CD4-positive, alpha-beta T cell (primary cell): ENCODE results near the gene GAST. TPM values are rescaled to one million over a fixed set of nuclear protein-coding genes. Genes with fewer than 3 reads are reported as not detected.
"Not testable (repeated sequence)": the region's sequence is repeated elsewhere in the genome, so short reads cannot be mapped to it uniquely, and the experiment has no call there.

ENCODE experiments used
- ATAC-seq: fragments of 200-7000 bp; cut with Tn5 transposase; one replicate; pipeline ENCODE4 v1.10.0; 2022; ENCODE audit warnings: mild to moderate bottlenecking; ENCODE audit not compliant: poor library complexity
- CTCF ChIA-PET: fragments of 350-600 bp; sonication (Branson Sonifier 250); formaldehyde crosslinking; loops from one replicate; lab custom pipeline; 2021; ENCODE audit warnings: antibody characterized with exemption, inconsistent platforms; lab: Charles Lee
- POLR2A ChIA-PET: fragments of 350-600 bp; sonication (Branson Sonifier 250); formaldehyde crosslinking; loops from one replicate; lab custom pipeline; 2021; ENCODE audit warnings: antibody characterized with exemption, inconsistent platforms; lab: Charles Lee
- DNase-seq, 14 experiments: peaks; one replicate each; pipeline ENCODE4 v3.0.0-alpha.2; 2013 to 2020; ENCODE audit warnings: mixed read lengths in 2 of 14
- H3K27ac ChIP-seq, 2 donors: one replicate each; pipeline versions ENCODE4 v1.5.1 to v1.7.0; 2013; ENCODE audit warnings: low read length in 2 of 2, low read depth in 1 of 2, mild to moderate bottlenecking in 1 of 2
- H3K27me3 ChIP-seq, 2 experiments: 1 replicate in 1 of 2; 2 replicates in 1 of 2; pipeline versions ENCODE4 v1.6.1 to v1.7.0; 2013; ENCODE audit warnings: low read length in 2 of 2, control low read depth in 1 of 2, mild to moderate bottlenecking in 1 of 2, moderate library complexity in 1 of 2; ENCODE audit not compliant: insufficient read depth in 2 of 2, control insufficient read depth in 1 of 2
- H3K36me3 ChIP-seq: one replicate; pipeline ENCODE4 v1.6.1; 2013; ENCODE audit warnings: low read length, control low read depth; ENCODE audit not compliant: insufficient read depth
- H3K4me1 ChIP-seq: one replicate; pipeline ENCODE4 v1.6.1; 2013; ENCODE audit warnings: low read length, control low read depth; ENCODE audit not compliant: insufficient read depth
- H3K4me3 ChIP-seq: one replicate; pipeline ENCODE4 v1.5.1; 2013; ENCODE audit warnings: mild to moderate bottlenecking, low read length, moderate library complexity
- H3K9me3 ChIP-seq, 2 experiments: 1 replicate in 1 of 2; 2 replicates in 1 of 2; pipeline versions ENCODE4 v1.6.1 to v1.7.0; 2013; ENCODE audit warnings: low read length in 2 of 2, mild to moderate bottlenecking in 2 of 2, control low read depth in 1 of 2, moderate library complexity in 1 of 2; ENCODE audit not compliant: control insufficient read depth in 1 of 2, insufficient read depth in 1 of 2
- H3K27ac Mint-ChIP-seq: one replicate; pipeline ENCODE4 v1.8.0; 2020; ENCODE audit warnings: mixed read lengths
- H3K27me3 Mint-ChIP-seq: one replicate; pipeline ENCODE4 v1.8.0; 2021; ENCODE audit warnings: mixed read lengths
- H3K36me3 Mint-ChIP-seq: one replicate; pipeline ENCODE4 v1.8.0; 2021; ENCODE audit warnings: low read depth, mixed read lengths
- H3K4me1 Mint-ChIP-seq: one replicate; pipeline ENCODE4 v1.8.0; 2021; ENCODE audit warnings: low read depth, mixed read lengths
- H3K4me3 Mint-ChIP-seq: one replicate; pipeline ENCODE4 v1.8.0; 2020; ENCODE audit warnings: mild to moderate bottlenecking, mixed read lengths
- H3K9me3 Mint-ChIP-seq: one replicate; pipeline ENCODE4 v1.8.0; 2020; ENCODE audit warnings: mixed read lengths
- intact Hi-C, 2 experiments: fragments of 100-400 bp; cut with DNase I in 1 of 2; cut with micrococcal nuclease in 1 of 2; formaldehyde crosslinking; loops; one replicate each; pipeline versions ENCODE4 v1.15.1 to v1.9.0; 2023 to 2025; cut with DNase I, micrococcal nuclease
- total RNA-seq, 174 experiments: library from RNA in 2 of 174; stranded (reverse) in 2 of 174; gene quantifications; one replicate each; pipeline ENCODE4 v1.2.3 and lab custom pipeline; 2021 to 2026
- TF ChIP-seq, protein P1 (sequence below): fragments of 200-600 bp; IDR thresholded peaks from one replicate; pipeline ENCODE4 v1.8.0; 2022; ENCODE audit warnings: antibody characterized with exemption, mild to moderate bottlenecking

GAST gene
- total RNA-seq, 2 experiments from 2014 or later: not detected

DNA sequence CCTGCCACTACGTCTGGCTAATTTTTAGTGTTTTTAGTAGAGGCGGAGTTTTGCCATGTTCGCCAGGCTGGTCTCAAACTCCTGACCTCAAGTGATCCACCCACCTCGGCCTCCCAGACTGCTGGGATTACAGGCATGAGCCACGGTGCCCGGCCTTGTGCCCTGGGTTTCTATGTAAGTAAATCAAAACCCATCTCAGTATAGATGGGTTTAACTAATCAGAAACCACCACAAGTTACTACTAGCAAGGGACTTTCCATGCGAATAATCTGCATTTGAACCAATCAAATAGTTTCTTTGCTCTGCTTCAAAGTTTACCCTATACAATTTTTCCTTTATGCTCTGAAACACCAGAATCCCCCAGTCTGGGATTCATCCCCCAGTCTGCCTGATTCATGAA, 40.0 kb upstream of the GAST start:
- intact Hi-C loops: no loop called here
- no peak for ATAC-seq

DNA sequence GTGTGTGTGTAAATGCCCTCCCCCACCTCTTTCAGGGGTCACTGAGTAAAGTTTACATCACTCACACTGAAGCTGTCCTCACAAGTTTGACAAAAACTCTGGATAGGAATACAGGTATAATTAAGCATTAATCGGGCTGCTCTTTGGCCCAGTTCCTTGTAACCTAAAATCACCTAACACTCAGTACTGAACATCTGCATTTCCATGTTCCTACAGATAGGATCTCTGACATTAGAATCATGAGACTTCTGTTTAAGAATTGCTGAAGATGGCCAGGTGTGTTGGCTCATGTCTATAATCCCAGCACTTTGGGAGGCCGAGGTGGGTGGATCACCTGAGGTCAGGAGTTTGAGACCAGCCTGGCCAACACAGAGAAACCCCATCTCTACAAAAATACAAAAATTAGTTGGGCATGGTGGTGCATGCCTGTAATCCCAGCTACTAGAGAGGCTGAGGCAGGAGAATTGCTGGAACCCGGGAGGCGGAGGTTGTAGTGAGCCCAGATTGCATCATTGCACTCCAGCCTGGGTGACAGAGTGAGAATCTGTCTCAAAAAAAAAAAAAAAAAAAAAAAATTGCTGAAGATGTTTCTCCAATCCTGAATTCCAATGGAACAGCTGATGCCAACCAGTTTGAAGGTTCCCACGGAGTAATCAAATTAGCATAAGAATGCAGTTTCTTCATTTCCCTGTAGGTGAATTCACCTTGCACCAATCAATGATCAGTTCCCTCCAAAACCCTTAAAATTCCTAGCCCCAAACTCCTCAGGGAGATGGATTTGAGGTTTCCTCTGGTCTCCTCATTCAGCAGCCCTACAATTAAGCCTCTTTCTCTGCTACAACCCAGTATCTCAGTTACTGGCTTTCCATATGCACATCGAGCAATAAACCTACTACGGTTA, 36.7 kb upstream of the GAST start:
- H3K9me3 ChIP-seq, intact Hi-C loops, H3K36me3 Mint-ChIP-seq, H3K9me3 Mint-ChIP-seq, H3K36me3 ChIP-seq, ATAC-seq, H3K27me3 Mint-ChIP-seq, H3K27ac ChIP-seq, DNase-seq, H3K4me3 Mint-ChIP-seq, H3K27me3 ChIP-seq, H3K4me3 ChIP-seq, H3K27ac Mint-ChIP-seq: not testable (repeated sequence)
- peaks cover 20% of the 10 kb centered on the region for H3K4me1 Mint-ChIP-seq
- ChIA-PET CTCF (interaction anchor here (1.8 to 2.0 kb wide), 2 partner anchors 9 to 13 kb away, joined by 5 to 7 read pairs; no protein-coding TSS in a partner anchor), POLR2A (interaction anchor here (6.7 kb wide), 1 partner anchor 15 kb away, joined by 373 read pairs; the partner anchor contains the start of gene EIF1)
- H3K4me1 ChIP-seq: peaks cover 40% of the 10 kb centered on the region

More for the DNA sequence above, 40.0 kb upstream of the GAST start:
- H3K9me3 Mint-ChIP-seq: no peaks in the 10 kb centered on the region
- no peak overlapping the region for H3K27ac ChIP-seq
- no peak for DNase-seq
- no peak overlapping the region for H3K4me3 Mint-ChIP-seq
- CTCF ChIA-PET: interaction anchor here (1.3 to 2.5 kb wide), 2 partner anchors 9 to 24 kb away, joined by 4 to 7 read pairs; no protein-coding TSS in a partner anchor
- H3K36me3 Mint-ChIP-seq: no peaks in the 10 kb centered on the region
- no peaks in the 10 kb centered on the region for H3K36me3 ChIP-seq
- H3K27ac Mint-ChIP-seq: no peak overlapping the region
- H3K4me1 ChIP-seq: peaks cover 19% of the 10 kb centered on the region
- POLR2A ChIA-PET: interaction anchor here (2.1 kb wide), 1 partner anchor 17 kb away, joined by 10 read pairs; the partner anchor contains the start of gene EIF1
- TF ChIP-seq, protein P1, sequence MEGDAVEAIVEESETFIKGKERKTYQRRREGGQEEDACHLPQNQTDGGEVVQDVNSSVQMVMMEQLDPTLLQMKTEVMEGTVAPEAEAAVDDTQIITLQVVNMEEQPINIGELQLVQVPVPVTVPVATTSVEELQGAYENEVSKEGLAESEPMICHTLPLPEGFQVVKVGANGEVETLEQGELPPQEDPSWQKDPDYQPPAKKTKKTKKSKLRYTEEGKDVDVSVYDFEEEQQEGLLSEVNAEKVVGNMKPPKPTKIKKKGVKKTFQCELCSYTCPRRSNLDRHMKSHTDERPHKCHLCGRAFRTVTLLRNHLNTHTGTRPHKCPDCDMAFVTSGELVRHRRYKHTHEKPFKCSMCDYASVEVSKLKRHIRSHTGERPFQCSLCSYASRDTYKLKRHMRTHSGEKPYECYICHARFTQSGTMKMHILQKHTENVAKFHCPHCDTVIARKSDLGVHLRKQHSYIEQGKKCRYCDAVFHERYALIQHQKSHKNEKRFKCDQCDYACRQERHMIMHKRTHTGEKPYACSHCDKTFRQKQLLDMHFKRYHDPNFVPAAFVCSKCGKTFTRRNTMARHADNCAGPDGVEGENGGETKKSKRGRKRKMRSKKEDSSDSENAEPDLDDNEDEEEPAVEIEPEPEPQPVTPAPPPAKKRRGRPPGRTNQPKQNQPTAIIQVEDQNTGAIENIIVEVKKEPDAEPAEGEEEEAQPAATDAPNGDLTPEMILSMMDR: no peak
- H3K9me3 ChIP-seq: no peaks in the 10 kb centered on the region
- H3K27me3 ChIP-seq: no peaks in the 10 kb centered on the region
- no peak overlapping the region for H3K4me3 ChIP-seq
- H3K4me1 Mint-ChIP-seq: peaks cover 14% of the 10 kb centered on the region
- no peaks in the 10 kb centered on the region for H3K27me3 Mint-ChIP-seq

DNA sequence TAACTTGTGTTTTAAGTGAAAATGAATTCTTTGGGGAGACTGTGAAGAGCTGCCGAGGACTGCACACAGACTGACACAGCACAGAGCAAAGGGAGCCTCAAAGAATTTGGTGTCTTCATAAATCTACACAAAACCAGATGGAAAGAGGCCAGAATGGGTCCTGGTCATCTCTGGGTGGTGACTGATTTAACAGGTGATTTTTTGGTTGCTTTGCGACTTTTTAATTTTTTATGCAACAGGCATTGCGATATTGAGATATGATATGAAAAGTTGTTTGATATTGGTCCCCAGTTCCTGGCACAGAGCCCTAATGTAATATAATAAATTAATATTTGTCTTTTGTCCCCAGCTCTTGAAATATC, 36.1 kb upstream of the GAST start:
- Mint-ChIP-seq H3K27ac (no peak overlapping the region), H3K9me3 (no peaks in the 10 kb centered on the region), H3K4me1 (peaks cover 20% of the 10 kb centered on the region), H3K36me3 (no peaks in the 10 kb centered on the region), H3K27me3 (no peaks in the 10 kb centered on the region), H3K4me3 (no peak overlapping the region)
- Histone ChIP-seq H3K27me3 (no peaks in the 10 kb centered on the region), H3K9me3 (no peaks in the 10 kb centered on the region), H3K4me1 (peaks cover 44% of the 10 kb centered on the region), H3K36me3 (no peaks in the 10 kb centered on the region), H3K4me3 (no peak overlapping the region), H3K27ac (no peak overlapping the region)
- TF ChIP-seq, protein P1: no peak
- intact Hi-C loops: no loop called here
- POLR2A ChIA-PET: interaction anchor here (6.7 kb wide), 1 partner anchor 14 kb away, joined by 373 read pairs; the partner anchor contains the start of gene EIF1
- DNase-seq (no peak), ATAC-seq (no peak)
- CTCF ChIA-PET: interaction anchor here (1.8 to 4.2 kb wide), 3 partner anchors 10 to 20 kb away, joined by 5 to 19 read pairs (median 7); no protein-coding TSS in a partner anchor
